ENCODE measurements around the gene ZMYM5.
"Not testable (repeated sequence)": the region's sequence is repeated elsewhere in the genome, so short reads cannot be mapped to it uniquely, and the experiment has no call there.

ZMYM5 gene

DNA sequence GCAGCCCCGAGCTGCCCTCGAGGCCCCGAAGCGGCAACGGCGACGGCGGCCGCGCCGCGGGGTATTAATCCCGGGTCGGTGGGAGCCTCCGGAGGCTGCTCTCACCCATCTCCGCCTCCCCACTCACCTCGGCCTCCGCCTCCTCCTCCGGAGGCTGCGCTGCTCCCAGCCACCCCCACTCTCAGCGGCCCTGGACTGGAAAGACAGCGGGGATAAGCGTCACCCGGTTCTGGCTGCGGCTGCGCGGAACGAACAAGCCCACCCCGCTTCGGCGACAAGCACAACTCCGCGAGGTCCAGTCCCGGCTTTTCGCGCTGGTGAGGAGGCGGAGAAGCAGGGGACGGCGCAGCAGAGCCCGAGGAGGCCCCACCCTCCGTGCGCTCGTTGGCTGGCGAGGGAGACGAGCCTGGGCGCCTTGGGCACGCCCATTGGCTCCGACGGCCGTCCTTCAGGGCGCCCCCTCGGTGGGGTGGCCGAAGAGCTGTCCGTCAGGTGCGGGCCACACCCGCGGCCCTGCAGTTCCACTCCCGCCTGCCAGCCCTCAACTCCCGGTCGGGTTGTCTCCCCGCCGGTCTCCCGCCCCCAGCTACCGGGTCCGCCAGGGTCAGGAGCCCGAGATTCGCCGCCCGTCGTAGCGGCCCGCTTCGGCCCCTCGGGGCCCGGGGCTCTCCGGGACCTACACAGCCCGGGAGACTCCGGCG lies at the start of gene ZMYM5:
ZMYM5 (minus strand) TSS at position 327 of the 701 bp plus-strand sequence. CDS start 11,469 bp downstream, outside the sequence.
- DNase-seq (ENCODE audit: low read depth) = peak; percentile 98

DNA sequence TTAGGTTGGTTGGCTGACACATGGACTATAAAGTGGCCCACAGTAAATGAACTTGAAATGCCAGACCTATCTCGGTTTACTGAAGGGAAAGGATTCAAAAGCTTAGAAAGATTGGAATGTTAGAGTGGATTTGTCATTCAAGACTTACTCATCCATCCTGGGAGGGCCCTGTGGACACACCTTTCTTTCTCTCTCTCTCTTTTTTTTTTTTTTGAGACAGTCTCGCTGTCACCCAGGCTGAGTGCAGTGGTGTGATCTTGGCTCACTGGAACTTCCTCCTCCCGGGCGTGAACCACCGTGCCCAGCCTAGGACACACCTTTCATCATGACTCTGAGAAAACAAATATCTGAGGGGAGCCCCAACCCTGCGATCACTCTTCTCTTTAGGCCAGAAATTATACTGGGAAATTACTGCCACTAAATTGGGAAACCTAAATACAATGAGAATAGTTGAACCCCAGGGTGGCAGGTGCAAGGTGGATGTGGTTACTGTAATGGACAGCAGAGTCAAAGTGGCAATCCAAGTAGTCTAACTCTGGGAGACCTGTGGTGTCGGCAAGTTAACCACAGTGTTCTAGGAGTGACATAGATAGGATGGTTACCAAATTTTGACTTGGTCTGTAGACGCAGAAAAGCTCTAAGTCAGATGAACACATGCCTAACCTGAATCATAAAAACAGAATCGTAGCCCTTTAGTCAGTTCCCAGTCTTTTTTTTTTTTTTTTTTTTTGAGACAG lies 47.1 kb upstream of the ZMYM5 start:
- DNase-seq (ENCODE audit: low read depth) = peak; percentile 88

DNA sequence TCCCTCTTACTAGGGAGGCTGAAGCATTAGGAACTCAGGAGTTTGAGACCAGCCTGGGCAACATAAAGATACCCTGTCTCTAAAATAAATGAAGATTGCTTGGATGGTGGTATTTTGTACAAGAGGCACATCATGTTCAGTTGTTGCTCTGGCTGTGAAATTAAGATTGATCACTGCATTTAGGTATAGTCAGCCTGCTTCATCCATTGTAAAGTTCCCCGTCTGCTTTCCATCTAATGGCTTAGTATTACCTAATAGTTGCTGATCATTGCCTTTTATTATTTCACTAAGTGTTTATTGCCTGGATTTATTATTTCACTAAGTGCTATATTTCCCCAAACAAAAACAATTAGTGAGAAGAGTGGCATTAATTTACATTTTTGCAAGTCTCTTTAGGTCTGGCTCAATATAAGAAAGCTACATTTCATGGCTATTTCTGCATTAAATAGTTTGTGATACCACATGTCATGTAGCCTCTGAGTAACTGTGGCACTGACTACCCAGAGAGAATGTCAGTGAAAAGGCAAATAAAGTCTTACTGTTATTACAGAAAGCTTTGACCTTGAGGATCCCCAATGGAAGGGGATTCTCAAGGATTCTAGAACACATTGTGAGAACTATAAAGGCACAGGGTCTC lies 45.0 kb upstream of the ZMYM5 start:
- DNase-seq (ENCODE audit: low read depth) = no peak

DNA sequence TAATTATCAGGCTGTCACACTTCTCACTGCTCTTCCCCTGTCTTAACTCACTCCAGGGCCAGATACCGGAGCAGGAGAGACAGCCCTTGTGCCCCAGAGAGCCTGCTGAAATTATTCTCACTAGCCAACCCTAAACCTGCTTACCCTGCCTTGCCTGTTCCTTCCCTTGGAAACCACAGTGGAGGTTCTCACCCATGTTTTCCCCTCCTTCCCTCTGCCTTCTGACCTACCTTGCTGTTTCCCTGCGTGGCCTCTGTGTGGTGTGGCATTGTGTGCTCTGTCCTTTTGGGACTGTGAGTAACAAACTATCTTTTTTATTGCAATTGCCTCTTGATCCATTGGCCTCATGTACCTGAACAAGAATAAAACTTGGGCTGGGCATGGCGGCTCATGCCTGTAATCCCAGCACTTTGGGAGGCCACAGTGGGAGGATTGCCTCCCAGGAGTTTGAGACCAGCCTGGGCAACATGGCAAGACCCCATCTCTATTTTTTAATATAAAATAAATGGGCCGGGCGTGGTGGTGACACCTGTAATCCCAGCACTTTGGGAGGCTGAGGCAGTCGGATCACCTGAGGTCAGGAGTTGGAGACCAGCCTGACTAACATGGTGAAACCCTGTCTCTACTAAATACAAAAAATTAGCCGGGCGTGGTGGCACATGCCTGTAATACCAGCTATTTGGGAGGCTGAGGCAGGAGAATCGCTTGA lies 42.2 kb upstream of the ZMYM5 start:
- DNase-seq (ENCODE audit: low read depth) = not testable (repeated sequence)

DNA sequence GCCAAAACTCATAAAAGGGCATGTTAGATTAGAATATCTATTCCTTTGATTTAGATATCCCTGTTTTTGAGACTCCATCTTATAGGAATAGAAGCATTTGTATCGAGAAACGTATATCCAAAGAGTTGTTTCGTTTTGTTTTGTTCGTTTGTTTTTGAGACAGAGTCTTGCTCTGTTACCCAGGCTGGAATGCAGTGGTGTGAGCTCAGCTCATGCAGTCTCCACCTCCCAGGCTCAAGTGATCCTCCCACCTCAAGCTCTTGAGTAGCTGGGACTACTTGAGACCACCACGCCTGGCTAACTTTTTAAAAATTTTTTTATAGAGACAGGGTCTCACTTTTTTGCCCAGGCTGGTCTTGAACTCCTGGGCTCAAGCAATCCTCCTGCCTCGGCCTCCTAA lies 26.6 kb upstream of the ZMYM5 start:
- no peak for DNase-seq (ENCODE audit: low read depth)

DNA sequence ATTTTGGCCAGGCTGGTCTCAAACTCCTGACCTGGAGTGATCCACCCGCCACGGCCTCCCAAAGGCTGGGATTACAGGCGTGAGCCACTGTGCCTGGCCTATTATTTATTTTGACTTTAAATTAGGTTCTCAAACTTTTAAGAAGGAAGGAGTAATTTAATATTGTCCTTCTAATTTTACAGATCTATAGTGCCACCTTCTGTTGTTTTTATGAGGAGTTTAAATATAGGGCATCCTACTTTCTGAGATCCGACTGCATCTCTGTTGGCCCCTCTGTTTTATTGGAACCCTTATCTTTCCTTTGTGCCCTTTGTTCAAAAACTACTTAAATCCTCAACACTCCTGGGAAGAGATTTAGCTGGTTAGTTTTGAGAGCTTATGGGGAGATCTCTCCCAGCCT lies 25.4 kb upstream of the ZMYM5 start:
- DNase-seq (ENCODE audit: low read depth) = peak; percentile 41

DNA sequence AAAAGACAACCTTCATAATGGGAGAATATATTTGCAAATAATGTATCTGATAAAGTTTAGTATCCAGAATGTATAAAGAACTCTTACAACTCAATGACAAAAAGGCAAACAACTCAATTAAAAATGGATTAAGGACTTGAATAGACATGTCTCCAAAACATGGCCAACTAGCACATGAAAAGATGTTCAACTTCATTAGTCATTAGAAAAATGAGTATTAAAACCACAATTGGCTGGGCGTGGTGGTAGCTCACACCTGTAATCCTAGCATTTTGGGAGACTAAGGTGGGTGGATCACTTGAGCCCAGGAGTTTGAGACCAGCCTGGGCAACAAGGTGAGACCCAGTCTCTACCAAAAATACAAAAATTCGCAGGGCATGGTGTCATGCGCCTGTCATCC lies 18.8 kb upstream of the ZMYM5 start:
- no peak for DNase-seq (ENCODE audit: low read depth)

DNA sequence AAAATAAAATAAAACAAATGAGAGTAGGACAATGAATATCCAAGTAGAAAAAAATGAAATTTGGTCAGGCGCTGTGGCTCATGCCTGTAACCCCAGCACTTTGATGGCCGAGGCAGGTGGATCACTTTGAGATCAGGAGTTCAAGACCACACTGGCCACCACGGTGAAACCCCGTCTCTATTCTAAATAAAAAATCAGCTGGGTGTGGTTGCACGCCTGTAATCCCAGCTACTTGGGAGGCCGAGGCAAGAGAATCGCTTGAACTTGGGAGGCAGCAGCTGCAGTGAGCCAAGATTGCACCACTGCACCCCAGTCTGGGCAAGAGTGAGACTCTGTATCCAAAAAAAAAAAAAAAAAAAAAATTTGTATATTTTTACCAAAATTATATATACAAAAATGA lies 18.2 kb upstream of the ZMYM5 start:
- no peak for DNase-seq (ENCODE audit: low read depth)

DNA sequence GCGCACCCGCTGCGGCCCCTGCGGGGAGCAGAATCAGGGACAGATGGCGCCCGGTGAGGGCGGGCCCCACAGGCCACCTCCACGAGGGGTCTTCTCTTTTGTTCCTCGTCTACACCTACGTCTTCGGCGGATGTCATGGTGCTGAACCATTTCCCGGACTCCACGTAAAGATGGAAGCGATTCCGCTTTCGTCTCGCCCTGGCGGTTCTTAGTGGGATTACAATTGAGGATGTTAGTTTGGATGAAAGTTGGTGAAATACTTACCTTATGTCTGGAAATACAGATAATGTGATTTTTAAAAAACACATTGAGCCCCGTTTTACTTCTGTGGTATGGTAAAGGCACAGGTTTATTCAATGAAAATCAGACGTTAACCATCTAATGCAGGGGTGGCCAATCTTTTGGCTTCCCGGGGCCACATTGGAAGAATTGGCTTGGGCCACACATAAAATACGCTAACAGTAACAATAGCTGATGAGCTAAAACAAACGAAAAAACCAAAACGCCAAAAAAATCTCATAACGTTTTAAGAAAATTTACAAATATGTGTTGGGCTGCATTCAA lies 1.4 kb upstream of the ZMYM5 start:
- DNase-seq (ENCODE audit: low read depth) = peak; percentile 82

DNA sequence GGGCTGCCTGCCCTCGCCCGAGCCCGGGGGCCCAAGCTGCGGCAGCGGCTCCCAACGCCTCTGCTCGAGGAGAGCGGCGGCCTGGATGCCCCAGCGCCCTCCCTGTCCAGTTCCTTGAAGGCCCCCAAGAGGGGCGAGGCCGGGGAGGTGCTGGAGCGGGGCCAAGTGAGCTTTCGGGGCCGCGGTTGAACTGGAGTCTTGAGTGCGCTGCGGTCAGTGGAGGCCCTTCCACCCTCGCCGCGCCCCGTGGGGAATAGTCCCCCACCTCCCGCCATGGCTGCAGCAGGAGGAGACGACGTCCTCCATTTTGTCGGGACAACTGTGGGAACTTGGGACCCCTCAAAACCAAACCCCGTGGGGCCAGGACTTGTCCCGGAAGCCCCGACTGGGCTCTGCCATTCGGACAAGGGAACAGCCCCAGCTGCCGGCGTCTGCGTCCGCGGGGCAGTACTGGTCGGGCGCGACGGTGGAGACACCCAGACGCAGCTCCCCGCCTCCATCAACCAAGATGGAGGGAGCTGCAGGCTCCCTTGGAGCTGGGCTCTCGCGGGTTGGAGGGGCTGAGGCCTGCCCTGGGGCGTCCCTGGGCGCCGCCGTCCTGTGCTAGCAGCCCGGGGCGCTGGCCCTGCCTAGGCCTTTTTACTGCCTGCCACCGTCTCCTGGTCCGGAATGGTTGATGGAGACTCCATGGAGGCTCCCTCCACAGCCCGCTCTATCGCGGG lies 736 bp upstream of the ZMYM5 start:
- DNase-seq (ENCODE audit: low read depth) = peak; percentile 83

DNA sequence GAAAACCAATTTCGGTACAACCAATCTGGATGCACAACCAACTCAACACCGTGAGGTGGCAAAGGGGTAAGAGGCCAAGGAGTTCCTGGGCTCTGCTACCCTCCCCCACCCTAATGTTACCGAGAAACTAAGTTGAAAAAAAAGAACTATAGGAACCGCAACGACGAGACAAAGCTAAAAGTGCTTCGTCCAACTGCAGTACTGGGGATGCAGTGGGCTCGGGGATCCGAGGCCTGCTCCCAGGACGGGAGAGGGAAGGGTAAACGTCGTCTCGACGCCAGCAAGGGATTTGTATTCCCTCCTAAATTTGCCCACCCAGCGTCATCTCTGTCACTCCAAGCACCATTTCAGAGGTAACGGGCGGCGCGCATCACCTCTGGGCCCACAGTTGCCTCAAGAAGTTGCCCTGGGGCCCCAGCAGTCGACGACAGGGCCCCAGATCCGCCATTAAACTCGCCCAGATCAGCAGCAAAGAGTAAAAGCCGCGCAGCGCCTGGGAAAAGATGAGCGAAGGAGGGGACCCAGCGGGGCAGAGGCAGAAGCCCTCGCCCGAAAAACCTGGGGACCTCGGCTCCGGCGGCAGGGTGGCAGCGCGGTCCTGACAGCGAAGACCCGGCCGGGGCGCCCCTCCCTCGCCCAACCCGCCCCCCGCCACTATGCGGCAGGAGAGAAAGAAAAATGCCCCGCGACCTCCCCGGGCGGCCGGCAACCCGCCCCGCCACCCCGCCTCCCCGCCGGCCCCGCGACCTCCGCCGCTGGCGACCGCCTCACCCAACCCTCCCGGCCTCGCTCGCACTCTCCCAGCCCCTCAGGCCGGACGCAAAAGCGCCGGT lies 752 bp downstream of the ZMYM5 start:
- peak; percentile 50 for DNase-seq (ENCODE audit: low read depth)

DNA sequence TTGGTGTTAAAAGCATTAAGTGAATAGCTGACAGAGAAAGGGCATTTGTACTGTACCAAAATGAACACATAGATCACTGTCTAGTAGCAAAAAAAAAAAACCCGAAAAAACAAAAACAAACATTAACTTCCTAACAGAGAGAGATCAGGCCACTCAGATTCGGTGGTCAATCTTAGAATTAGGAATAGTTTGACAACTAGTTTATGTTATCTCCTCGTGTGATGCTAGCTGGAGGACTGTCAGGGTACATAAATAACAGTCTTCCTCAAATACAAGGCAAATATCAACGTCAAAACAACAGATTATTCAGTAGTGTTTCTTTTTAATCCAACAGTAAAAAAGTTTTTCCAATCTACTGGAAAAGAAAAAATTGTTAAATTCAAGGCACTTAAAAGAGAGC lies 1.7 kb downstream of the ZMYM5 start:
- DNase-seq (ENCODE audit: low read depth) = no peak

DNA sequence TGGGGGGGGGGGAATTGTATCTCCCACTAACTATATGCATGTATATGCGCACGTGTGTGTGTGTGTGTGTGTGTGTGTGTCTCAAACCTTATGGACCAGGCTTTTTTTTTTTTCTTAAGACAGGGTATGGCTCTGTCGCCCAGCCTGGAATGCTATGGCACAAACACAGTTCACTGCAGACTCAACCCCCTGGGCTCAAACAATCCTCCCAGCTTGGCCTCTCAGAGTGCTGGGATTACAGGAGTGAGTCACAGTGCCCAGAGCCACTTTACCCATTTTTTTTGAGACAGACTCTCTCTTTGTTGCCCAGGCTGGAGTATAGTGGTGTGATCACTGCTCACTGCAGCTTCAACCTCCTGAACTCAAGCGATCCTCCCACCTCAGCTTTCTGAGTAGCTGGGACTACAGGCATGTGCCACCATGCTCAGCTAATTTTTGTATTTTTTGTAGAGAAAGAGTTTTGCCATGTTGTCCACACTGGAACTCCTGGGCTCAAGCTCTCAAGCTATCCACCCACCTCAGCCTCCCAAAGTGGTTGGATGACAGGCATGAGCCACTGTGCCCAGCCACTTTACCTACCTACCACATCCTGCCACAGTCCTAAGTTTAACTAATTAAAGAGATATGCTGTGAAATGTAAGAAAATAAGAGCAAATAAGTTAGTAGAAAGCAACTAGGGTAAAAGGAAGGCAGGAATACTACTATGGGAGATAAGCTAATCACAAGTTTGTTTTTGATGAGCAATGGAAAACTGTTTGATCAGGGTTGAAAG lies 2.4 kb downstream of the ZMYM5 start:
- peak; percentile 83 for DNase-seq (ENCODE audit: low read depth)

DNA sequence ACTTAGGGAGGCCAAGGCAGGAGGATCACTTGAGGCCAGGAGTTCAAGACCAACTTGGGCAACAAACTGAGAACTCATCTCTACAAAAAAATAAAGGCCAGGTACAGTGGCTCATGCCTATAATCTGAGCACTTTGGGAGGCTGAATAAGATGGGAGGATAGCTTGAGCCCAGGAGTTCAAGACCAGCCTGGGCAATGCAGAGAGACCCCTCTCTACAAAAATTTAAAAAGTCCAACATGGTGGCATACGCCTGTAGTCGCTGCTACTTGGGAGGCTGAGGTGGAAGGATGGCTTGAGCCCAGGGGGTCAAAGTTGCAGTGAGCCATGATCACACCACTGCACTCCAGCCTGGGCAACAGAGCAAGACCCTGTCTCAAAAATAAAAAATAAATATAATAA lies 5.8 kb downstream of the ZMYM5 start:
- DNase-seq (ENCODE audit: low read depth) = not testable (repeated sequence)

DNA sequence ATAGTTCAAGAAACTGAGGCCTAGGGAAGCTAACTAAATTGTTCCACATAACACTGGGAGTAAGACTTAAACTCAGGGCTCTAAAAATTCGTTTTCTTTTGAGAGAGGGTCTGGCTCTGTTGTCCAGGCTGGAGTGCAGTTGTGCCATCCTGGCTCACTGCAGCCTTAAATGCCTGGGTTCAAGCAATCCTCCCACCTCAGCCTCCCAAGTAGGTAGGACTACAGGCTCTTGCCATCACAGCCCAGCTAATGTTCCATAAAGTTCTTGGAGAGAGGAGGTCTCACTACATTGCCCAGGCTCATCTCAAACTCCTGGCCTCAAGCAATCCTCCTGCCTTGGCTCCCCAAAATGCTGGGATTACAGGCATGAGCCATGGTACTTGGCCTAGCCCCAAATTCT lies 10.7 kb downstream of the ZMYM5 start:
- DNase-seq (ENCODE audit: low read depth) = no peak

DNA sequence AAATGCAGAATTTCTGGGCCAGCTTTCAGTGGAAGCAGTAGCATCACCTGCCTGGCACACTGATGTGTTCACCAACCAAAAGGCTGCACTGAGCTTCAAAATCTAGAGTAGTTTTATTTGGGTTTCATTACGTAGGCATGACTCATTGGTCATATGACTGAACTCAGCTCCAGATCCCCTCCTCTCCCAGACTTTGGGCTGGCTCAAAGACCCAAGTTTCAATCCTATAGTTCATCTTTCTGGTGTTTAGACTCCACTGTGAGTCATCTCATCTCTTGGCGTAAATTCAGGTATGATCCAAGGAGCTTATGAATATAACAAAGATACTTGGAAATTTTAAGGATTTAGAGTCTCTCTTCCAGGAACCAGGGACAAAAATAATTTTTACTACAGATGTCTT lies 17.7 kb downstream of the ZMYM5 start:
- peak; percentile 98 for DNase-seq (ENCODE audit: low read depth)

DNA sequence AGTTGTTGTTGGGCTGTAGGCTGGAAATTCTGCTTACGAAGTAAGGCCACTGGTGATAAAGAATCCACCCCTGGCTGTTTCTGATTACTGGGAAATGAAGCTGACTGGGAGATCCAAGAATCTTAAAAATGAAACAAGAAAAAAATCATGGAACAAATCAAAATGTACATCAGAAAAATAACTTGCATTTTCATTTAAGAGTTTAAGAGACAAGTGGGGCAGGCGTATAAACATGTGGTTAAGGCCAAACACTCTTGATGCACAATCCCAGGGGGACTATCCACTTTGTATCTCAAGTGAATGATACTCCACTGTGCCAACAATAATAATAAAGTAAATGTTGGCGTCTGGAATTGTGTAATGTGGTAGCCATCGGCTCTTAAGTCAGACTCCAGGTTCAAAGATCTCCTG lies 24.6 kb downstream of the ZMYM5 start:
- no peak for DNase-seq (ENCODE audit: low read depth)

DNA sequence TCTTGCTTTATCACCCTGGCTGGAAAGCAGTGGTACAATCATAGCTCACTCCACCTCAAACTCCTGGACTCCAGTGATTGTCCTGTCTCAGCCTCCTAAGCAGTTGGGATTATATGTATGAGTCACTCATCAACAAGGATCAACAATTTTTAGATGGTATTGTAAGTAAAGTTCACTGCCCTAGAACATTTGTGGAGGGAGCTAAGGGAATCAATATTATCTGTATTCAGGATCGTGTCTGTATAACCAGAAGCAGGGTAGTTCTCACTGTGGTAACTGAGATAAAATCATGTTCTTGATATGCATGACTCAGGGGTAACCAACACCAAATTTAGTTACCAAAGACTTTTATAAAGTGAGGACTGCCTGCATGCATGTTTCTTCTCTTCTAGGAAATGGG lies 27.0 kb downstream of the ZMYM5 start:
- DNase-seq (ENCODE audit: low read depth) = peak; percentile 27

DNA sequence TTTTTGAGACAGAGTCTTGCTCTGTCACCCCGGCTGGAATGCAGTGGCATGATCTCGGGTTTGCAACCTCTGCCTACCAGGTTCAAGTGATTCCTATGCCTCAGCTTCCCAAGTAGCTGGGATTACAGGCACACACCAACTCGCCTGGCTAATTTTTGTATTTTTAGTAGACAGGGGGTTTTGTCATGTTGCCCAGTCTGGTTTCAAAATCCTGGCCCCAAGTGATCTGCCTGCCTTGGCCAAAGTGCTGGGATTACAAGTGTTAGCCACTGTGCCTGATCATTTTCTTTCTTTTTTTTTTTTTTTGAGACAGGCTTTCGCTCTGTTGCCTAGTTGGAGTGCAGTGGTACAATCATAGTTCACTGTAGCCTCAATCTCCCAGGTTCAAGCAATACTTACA lies 28.7 kb downstream of the ZMYM5 start:
- DNase-seq (ENCODE audit: low read depth) = no peak

DNA sequence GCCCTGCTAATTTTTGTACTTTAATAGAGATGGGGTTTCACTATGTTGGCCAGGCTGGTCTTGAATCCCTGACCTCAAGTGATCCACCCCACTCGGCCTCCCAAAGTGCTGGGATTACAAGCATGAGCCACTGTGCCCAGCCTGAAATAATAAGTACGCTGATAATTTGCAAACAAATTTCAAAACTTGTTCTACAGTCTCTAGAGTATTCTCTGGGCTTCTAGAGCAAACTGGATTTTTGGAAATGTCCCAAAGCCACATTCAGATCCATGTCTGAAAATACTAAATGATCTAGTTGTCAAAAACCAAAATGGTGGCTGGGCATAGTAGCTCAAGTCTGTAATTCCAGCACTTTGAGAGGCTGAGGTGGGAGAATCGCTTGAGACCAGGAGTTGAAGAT lies 40.8 kb downstream of the ZMYM5 start:
- no peak for DNase-seq (ENCODE audit: low read depth)

Data from ELR (cell line).